Stimulated activated CD4-positive, alpha-beta T cell treated with anti-CD3 and anti-CD28 coated beads, Interleukin-1b, Interleukin-23, amount 100 ng/mL, for 24 hours (primary cell): ENCODE data around the gene WASF2.
"Not testable (repeated sequence)": the region's sequence is repeated elsewhere in the genome, so short reads cannot be mapped to it uniquely, and the experiment has no call there.

Experiments
- DNase-seq, 4 experiments: peaks; one replicate each; pipeline ENCODE4 v3.0.0-alpha.2; 2020; ENCODE audit warnings: low read depth in 4 of 4, low spot score in 1 of 4

WASF2 gene

GRCh38 chr1:27463916-27464315, 26.1 kb downstream of the WASF2 start:
- DNase-seq, result not testable (repeated sequence)

DNA sequence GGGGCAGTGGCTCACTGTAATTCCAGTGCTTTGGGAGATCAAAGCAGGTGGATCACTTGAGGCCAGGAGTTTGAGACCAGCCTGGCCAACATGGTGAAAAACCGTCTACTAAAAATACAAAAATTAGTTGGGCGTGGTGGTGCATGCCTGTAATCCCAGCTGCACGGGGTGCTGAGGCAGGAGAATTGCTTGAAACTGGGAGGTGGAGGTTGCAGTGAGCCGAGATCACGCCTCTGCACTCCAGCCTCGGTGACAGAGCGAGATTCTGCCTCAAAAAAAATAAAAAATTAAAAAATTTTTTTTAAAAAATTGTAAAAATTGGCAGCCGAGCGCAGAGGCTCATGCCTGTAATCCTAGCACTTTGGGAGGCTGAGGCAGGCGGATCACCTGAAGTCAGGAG, 31.4 kb downstream of the WASF2 start:
- not testable (repeated sequence) for DNase-seq

GRCh38 chr1:27455139-27455811, 34.7 kb downstream of the WASF2 start:
- DNase-seq, result no peak

- DNase-seq, result no peak
Observed at GRCh38 chr1:27454610-27455009, 35.4 kb downstream of the WASF2 start.

- no peak for DNase-seq
Observed at GRCh38 chr1:27451343-27451742, 38.6 kb downstream of the WASF2 start.

DNA sequence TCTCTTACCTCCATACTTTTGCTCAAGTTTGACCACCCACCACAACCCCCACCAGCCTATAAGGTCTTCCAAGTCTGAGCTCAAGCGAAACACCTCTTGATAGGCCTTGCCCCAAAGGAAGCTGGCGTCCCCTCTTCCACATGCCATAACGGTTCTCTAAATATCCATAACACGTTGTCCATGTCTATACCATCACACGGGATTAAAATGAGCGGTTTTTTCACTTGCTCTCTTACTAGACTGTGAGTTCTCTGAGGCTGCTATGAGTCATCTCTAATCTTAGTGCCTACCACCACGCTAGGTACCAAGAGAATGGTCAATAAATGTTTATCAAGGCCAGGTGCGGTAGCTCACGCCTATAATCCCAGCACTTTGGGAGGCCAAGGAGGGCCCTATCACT, 41.0 kb downstream of the WASF2 start:
- DNase-seq, result no peak

- no peak for DNase-seq
Observed at GRCh38 chr1:27447883-27448282, 42.1 kb downstream of the WASF2 start.

DNA sequence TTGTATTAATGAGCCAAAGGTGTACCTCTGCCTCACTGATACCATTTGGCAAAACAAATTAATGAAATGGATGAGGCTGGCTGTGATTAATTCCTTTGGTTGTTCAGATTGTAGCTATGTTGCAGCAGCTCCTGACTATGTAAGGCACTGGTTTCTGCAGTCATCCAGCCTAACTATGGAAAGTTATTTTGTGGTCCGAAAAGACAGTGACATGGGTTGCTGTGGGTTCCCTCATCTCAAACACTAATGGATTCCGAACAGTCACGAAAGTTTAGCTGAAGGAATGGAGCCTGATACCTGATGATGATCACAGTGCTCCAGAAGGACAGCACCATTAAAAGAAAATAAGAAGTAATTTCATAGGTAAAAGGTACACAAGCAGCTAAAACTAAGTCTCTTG, 42.6 kb downstream of the WASF2 start:
- DNase-seq, result no peak

DNA sequence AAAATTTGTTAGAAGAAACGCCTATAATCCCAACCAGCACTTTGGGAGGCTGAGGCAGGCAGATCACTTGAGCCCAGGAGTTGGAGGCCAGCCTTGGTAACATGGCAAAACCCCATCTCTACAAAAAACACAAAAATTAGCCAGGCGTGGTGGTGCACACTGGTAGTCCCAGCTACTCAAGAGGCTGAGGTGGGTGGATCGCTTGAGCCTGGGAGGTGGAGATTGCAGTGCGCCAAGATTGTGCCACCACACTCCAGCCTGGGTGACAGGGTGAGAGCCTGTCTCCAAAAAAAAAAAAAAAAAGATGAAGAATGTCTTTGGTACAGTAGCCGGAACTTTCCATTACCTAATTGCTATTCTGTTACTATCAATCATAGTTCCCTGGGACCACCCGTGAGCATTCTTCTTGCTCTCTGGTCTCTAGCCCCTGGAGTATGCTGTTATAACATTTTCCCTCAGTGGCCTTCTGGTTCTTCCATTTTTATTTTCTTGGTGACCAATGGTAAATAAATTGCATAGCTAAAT, 43.4 kb downstream of the WASF2 start:
- DNase-seq, result no peak

- DNase-seq, result no peak
Observed at GRCh38 chr1:27445177-27445936, 44.6 kb downstream of the WASF2 start.

DNA sequence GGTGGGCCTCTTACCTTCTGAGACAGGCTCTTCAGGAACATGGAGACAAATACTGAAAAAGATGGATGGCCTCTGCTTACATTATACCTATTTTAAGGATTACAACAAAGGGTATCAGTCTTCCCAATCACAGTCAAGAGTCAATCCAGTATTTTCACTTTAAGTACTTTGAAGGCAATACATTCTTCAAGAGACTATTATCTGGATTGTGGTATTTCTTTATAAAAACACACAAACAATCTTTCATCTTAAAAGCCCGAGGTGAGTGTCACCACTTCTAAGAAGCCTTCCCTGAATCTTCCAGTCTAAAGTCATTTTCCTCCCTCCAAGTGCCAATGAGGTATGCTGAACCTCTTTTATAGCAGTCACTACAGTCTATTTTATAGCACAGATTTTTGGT, 45.3 kb downstream of the WASF2 start:
- no peak for DNase-seq

GRCh38 chr1:27439150-27439549, 50.8 kb downstream of the WASF2 start:
- no peak for DNase-seq

DNA sequence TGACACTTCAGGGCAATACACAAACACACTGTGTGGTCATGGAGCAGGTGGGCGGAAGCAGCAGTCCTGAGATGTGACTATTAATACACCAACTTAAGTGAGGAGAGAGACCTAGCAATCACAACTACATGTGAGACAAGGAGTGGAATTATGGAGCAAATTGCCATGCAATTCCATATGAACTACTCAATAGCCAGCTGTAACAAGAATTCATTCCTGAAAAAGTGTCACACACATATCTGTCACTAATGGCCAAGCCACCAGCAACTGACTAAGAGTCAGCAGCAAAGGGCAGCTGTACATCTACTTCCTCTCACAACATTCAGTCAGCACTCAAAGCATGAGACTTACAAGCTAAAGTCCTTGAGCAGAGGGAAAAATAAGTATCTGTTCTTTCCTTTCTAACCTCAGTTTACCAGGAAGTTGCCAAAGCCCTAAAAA, 51.3 kb downstream of the WASF2 start:
- no peak for DNase-seq

GRCh38 chr1:27436204-27437159, 53.5 kb downstream of the WASF2 start:
- DNase-seq, result no peak

GRCh38 chr1:27435566-27436203, 54.3 kb downstream of the WASF2 start:
- no peak for DNase-seq

DNA sequence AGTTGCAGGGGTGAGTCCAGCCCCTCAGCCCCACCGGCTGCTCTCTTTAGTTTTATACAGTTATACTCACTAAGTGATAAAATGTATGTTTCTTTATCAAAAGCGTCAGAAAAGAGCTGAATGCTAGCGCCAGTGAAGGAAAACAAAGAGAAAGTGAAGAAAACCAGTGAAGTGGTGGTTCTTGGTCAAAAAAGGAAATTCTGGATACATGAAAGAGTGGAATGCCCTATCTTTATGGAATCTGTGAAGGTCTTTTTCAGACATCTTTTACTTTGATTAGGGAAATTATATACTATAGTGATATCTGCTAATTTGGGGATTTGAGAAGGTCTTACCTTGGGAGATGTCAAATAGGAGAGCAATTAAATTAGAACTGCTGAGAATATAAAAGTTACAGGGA, 56.3 kb downstream of the WASF2 start:
- DNase-seq, result no peak

DNA sequence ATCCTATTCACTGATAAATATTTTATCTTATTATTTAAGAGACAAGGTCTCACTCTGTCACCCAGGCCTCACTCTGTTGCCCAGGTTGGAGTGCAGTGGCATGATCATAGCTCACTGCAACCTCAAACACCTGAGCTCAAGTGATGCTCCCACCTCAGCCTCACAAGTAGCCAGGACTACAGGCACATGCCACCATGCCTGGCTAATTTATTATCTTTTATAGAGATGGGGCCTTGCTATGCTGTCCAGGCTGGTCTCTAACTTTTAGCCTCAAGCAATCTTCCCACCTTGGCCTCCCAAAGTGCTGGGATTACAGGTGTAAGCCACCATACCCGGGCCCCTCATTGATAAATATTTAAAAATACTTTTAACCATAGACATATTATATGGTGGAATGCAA, 57.2 kb downstream of the WASF2 start:
- DNase-seq, result not testable (repeated sequence)

- no peak for DNase-seq
Observed at GRCh38 chr1:27431601-27431940, 58.4 kb downstream of the WASF2 start.

DNA sequence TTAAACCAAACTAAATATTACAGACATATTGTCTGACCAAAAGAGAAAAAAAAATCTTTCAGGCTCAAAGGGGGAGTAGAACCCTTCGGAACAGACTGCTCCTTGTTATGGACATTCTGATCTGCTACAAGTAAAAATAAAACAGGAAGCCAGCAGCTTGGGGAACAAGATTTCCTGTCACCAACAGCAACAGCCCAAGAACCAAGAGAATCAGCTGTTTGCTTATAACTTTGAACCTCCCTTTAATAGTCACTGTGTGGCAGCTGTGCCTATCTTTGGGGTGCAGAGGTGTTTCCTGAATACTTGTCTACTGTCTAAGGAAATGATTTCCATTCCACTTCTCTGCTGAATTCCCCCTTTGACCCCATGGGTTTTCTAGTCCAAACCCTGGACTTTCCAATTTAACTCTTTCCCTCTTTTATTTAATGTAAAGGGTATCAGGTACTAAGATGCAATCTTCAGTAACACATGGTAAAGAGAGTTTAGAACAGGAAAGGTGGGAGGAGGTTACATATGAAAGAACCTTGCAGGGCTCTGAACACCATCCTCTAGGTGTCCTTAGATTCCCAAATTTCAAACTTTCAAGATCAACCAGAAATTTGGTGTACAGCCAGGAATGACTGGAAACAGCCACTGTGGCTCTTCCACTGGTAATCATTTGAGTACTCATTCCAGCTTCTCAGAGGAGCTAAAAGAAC, 58.9 kb downstream of the WASF2 start:
- no peak for DNase-seq

- no peak for DNase-seq
Observed at GRCh38 chr1:27429029-27429425, 60.9 kb downstream of the WASF2 start.
